Activated CD8-positive, alpha-beta memory T cell treated with anti-CD3 and anti-CD28 coated beads for 1 hour (primary cell): ENCODE data around the gene CPNE7.
A peak's percentile ranks its signal among the peaks of the same experiment; 100 is the strongest.
"Not testable (repeated sequence)": the region's sequence is repeated elsewhere in the genome, so short reads cannot be mapped to it uniquely, and the experiment has no call there.

Experiments
- DNase-seq, 2 donors: peaks; one replicate each; pipeline ENCODE4 v3.0.0-alpha.2; 2020; ENCODE audit warnings: low read depth in 1 of 2; ENCODE audit errors: extremely low read depth in 1 of 2

CPNE7 gene

DNA sequence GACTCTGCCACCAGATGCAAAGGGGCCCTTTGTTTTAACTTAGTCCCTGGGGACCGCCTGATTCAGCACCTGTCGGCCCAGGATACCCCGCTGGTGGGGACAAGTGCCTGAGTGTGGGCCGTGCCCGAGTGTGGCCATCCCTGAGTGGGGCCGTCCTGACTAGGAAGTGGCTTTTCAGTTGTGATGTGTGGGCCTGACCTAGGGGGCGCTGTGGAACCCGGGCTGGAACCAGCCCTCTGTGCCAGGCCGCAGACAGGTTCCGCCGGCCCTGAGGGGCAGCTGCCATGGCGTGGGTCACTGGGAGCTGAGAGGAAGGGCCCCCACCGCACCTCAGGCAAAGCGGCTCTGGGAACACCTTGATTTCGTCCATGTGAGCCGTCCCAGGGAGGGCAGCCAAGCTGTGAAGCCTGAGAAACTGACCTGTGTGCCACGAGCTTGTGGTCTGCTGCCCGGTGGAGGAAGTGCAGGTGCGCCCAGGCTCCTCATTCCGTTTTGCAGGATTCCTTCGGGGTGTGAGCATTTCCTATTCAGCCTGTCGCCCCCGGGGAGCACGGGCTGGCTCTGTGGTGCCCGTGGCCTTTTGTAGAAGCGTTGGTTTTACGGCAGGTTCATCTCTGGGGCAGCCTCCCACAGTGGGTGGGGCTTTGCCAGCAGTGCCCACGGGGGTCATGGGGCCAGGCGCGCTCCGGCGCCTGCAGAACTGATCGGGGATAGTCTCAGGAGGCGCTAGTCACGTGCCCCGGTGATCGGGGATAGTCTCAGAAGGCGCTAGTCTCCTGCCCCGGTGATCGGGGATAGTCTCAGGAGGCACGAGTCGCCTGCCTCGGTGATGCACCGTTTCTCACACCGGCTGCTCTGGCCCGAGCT lies 9.8 kb upstream of the CPNE7 start:
- DNase-seq = peak in 1 of 2 donors; percentile 13

GRCh38 chr16:89567656-89568594 lies 7.6 kb upstream of the CPNE7 start:
- DNase-seq = no peak

- no peak for DNase-seq
Observed at GRCh38 chr16:89569506-89570341, 5.8 kb upstream of the CPNE7 start.

- DNase-seq = no peak
Observed at GRCh38 chr16:89570342-89570923, 5.1 kb upstream of the CPNE7 start.

DNA sequence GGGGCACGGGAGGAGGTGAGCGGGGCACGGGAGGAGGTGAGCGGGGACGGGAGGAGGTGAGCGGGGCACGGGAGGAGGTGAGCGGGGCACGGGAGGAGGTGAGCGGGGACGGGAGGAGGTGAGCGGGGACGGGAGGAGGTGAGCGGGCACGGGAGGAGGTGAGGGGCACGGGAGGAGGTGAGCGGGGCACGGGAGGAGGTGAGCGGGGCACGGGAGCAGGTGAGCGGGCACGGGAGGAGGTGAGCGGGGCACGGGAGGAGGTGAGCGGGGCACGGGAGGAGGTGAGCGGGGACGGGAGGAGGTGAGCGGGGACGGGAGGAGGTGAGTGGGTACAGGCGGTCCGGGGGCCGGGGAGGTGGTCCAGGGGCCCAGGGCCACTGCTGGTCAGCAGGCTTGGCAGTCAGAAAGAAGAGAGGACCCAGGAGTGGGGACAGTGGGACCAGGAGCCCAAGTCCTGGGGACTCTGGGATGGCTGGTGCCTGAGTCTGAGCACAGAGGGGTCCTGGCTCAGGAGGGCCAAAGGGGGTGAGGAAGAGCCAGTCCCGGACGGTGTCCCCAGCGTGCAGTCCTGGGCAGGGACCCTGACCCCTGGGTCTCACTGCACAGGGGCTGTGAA lies 4.5 kb upstream of the CPNE7 start:
- DNase-seq = not testable (repeated sequence)

- DNase-seq = no peak
Observed at GRCh38 chr16:89571636-89572035, 3.9 kb upstream of the CPNE7 start.

GRCh38 chr16:89572073-89572484 lies 3.5 kb upstream of the CPNE7 start:
- DNase-seq = no peak

DNA sequence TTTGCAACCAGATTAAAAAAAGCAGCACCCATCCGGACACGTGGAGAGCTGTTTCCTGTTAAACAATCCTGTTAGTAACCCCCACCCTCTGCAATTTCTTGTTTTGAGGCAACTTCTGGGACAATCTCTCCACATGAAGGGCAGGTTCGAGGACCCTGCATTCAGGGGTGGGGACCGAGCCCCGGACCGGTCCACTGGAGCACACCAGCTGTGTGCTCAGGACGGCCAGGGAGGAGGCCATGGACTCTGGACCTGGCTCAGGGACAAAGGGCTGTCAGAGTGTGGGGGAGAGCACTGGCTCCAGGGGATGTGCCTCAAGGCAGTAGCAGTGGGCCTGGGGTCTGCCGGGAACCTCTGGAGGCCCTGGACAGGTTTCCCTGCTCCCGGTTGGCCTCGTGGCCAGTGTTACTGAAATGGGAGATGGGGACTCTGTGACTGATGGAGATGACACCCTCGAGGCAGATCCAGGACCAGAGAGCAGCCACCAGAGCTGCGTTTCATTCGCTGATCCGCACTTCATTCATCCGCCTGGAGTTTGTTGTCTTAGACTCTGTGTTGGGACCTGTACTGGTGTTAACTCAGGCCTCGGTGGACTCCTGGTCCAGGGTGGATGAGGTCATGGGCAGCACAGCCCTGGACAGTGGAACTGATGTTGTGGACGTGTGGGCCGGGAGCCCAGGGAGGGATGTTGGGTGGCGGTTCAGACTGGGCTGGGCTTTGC lies 2.9 kb upstream of the CPNE7 start:
- no peak for DNase-seq

GRCh38 chr16:89573826-89574680 lies 1.5 kb upstream of the CPNE7 start:
- no peak for DNase-seq

DNA sequence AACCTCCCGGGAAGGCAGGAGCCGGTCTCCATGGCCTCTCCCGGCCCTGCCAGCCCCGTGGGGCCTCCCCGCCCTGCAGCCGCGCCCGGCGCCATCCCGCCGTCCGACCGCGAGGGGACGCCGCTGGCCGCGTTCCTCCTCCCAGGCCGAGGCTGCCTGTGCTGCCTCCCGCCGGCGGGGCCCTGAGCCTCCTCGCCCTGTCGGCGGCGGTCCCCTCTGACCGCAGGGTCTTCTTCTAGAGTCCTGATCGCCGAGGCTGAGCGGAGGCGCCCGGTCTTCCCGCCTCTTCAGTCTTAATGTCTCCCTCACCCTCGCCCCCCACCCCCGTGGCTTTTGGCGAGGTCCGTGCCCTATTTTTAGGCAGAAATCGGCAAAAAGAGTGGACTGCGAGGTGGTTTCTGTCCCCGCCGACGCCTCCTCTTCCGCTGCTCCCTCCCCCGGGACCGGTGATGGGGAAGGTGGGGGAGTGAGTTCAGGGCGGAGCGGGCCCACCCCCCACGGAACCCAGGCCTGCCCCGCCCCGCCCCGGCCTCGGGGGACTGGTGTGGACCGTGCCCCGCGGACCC lies 794 bp upstream of the CPNE7 start:
- DNase-seq = peak in 1 of 2 donors; percentile 29

DNA sequence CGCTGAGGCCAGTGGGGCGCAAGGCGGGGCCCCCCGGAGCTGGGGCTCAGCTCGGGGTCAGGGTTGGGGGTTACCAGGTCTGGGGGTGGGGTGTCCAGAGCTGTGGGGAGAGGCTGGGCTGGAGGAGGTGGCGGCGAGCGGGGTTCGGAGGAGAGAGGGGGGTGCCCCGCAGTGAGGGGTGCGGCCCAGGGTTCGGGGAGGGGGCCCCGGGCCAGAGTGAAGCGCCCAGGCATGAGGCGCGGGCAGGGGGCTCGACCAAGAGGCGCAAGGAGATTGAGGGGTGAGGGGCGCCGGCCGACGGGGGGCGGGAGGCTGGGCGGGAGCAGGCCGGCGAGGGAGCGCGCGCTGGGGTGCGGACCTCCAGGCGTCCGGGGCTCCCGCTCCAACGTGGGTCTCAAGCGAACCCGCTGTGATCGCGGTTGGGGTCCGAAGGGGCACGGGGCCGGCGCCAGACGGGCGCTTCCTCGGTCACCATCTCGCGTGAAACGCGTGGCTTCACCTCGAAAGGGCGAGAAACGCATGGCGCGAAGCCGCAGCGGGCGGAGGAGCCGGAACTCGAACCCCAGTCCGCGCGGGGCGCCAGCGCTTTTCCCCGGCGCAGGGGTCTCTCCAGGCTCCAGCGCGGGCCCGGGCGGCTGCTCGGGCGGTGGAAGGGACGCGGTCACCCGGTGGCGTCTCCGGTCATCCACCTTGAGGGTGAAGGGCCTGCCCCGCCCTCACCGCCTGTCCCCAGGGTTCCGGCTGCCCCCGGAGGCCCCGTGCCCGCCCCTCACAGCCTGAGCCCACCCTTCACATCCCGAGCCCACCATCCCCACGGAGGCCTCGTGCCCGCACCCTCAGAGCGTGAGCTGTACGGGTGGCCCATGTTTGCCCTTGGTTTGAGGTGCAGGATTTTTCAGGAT lies 846 bp downstream of the CPNE7 start:
- no peak for DNase-seq

DNA sequence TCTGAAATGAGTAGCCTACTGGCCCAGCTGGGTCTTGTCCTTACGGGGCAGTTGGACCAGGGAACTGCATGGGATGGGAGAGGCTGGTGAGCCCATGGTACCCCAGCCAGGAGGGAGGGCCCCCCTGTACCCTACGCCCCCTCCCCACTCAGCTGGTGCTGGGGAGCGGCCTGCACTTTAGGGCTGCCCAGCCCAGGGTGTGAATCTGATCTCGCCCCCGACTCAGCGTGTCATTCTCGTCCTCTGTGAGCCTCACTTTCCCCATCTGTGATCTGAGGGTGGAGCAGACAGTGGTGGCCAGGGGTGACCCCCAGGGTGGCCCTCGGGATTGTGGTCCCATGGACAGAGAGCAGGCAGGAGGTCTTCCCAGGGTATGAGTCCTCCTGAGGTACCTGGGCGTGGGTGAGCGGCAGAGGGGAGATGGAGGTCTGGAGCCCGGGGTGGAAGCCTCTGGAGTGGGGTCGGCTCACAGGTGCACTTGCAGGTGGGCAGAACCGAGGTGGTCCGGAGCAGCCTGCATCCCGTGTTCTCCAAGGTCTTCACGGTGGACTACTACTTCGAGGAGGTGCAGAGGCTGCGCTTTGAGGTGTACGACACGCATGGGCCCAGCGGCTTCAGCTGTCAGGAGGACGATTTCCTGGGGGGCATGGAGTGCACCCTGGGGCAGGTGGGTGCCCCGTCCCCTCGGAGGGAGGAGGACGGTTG lies 1.6 kb downstream of the CPNE7 start:
- DNase-seq = no peak

- no peak for DNase-seq
Observed at GRCh38 chr16:89579351-89579750, 3.8 kb downstream of the CPNE7 start.

GRCh38 chr16:89581045-89581695 lies 5.6 kb downstream of the CPNE7 start:
- no peak for DNase-seq

DNA sequence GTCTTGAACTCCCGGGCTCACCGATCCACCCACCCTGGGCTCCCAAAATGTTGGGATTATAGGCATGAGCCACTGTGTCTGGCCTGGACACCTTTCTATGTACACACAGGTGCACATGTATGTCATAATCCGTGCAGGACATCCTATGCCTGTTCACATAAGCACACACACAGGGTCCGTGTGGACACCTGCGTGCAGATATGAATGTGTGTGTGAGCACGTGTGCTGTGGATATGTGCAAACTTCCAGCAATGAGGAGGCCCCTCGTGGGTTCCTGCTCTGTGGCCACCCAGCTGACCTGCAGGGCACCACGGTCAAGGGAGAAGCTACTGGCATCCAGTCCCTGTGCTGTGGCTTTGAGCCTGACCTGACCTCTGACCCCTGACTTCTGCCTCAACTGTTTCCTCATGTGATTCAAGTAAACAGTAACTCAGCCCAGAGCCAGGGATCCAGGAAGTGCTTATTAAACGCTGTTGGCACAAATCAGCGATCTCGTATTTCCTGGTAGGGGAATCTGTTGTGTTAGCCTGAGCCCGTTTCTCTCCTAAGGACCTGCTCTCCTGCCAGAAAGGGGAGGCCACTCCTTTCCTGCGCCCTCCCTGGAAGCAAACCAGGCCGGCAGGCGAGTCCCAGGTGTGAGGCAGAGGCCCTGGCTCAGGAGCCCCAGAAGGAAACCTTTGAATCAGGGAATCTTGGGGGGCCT lies 6.5 kb downstream of the CPNE7 start:
- DNase-seq = no peak
